NCI-H345 treated with DMSO at 0.1 percent for 48 hours (cell line): Measurements from ENCODE around the gene MVD.
"Not testable (repeated sequence)": the region's sequence is repeated elsewhere in the genome, so short reads cannot be mapped to it uniquely, and the experiment has no call there.

Experiments
- DNase-seq: peaks from one replicate; lab custom pipeline; 2025; ENCODE audit not compliant: unreplicated experiment; lab: John Stamatoyannopoulos, UW

Gene MVD

GRCh38 chr16:88681709-88682451 is 19.0 kb upstream of the MVD start:
- no peak for DNase-seq

- DNase-seq = no peak
These were observed 18.3 kb upstream of the MVD start for GRCh38 chr16:88681084-88681680.

DNA sequence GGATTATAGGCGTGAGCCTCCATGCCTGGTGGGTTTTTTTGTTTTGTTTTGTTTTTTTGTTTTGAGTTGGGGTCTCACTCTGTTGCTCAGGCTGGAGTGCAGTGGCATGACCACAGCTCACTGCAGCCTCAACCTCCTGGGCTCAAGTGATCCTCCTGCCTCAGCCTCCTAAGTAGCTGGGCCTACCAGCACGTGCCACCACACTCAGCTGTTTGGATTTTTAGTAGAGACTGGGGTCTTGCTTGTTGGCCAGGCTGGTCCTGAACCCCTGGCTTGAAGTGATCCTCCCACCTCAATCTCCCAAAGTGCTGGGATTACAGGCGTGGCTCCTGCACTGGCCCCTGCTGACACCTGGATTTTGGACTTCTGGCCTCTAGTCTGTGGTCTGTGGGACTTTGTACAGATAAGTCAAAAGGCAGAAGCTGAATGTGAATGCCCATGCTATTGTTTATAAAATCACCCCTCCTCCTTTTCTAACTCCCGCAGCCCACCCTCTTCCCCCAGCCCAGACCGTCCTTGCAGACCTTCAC is 17.7 kb upstream of the MVD start:
- no peak for DNase-seq

GRCh38 chr16:88678224-88678979 is 15.5 kb upstream of the MVD start:
- no peak for DNase-seq

DNA sequence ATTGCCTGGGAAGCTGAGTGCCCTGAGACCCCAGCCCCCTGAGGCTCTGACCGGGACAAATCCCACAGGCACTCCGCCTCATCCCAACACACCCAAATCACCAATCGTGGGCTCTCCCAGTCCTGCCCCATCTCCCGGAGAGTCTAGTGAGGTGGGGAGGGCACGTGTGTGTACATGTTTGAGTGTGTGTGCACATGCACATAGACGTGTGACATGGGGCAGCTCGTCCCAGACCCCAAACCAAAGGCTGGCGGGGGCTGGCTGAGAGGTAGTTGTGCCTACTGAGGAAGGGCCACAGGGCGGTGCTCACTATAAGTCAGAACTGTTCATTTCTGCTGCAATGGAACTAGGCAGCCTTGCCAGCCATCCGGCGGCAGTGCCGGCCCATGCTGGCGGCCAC is 14.8 kb upstream of the MVD start:
- DNase-seq = no peak

- DNase-seq = no peak
These were observed 13.8 kb upstream of the MVD start for GRCh38 chr16:88676502-88677242.

DNA sequence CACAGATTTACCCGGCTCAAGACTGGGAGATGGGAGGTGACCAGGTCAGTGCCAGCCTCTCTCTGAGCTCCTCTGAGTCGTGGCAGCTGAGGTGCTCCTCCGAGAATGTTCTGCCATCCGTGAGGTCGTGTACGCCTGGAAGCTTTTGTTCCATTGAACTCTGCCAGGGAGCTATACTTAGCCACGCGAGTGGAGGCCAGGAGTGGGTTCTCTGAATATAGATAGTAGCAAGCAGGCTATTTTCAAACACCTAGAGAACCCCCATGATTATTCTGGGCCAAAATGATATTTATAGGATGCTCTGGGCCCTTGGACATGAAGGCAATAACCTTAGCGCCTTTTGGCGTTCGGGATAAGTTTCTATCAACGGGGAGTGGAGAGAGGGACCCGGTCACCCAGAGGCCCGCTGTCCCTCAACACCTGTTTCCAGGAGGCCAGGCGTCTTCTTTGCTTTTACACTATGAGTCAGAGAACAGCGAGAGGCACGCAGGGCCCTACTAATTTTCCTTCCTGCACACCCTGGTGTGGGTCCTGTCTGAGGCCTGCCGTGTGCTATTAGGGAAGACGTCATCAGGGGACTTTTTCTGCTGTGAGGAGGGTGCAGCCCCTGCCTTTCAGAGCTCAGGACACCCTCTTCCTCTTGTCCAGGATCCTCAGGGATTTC is 11.0 kb upstream of the MVD start:
- no peak for DNase-seq

- no peak for DNase-seq
These were observed 9.9 kb upstream of the MVD start for GRCh38 chr16:88672776-88673175.

DNA sequence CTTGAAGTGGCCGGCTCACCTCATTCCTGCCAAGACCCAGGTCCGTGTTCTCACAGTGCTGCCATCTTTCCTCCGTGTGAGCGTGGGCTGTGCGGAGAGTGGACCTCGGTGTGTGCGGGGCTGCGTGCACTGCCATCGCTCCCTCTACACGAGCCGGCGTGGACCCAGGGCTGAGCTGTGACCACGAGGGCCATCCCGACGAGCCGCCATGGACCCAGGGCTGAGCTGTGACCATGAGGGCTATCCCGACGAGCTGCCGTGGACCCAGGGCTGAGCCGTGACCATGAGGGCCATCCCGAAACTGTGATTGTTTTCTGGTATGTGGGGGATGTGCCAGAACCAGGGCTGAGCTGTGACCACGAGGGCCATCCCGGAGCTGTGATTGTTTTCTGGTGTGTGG is 8.9 kb upstream of the MVD start:
- DNase-seq = no peak

- DNase-seq = no peak
These were observed 7.1 kb upstream of the MVD start for GRCh38 chr16:88669980-88670379.

DNA sequence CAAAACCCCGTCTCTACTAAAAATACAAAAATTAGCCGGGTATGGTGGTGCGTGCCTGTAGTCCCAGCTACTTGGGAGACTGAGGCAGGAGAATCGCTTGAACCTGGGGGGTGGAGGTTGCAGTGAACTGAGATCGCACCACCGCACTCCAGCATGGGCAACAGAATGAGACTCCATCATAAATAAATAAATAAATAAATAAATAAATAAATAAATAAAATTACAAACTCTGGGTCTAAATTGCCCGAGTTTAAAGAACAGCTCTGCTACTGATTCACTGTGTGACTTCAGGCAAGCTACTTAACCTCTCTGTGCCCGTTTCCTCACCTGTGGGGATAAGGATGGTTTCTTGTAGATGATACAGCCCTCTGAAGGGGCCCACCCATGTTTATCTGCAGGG is 6.6 kb upstream of the MVD start:
- DNase-seq = not testable (repeated sequence)

- no peak for DNase-seq
These were observed 4.6 kb upstream of the MVD start for GRCh38 chr16:88667461-88667860.

DNA sequence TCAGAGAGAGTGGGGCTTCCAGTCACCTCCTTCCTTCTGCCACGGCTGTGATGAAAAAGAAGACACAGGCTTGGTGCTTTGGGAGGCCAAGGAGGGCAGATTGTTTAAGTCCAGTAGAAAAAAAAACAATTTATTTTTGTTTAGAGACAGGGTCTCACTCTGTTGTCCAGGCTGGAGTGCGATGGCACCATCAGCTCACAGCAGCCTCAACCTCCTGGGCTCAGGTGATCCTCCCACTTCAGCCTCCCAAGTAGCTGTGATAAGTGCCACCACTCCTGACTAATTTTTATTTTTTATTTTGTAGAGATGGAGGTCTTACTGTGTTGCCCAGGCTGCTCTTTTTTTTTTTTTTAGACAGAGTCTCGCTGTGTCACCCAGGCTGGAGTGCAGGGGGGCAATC is 2.7 kb upstream of the MVD start:
- DNase-seq = no peak

- DNase-seq = no peak
These were observed 2.3 kb upstream of the MVD start for GRCh38 chr16:88665148-88665547.

GRCh38 chr16:88662222-88662842 is 559 bp downstream of the MVD start:
- no peak for DNase-seq

- no peak for DNase-seq
These were observed 1.4 kb downstream of the MVD start for GRCh38 chr16:88661468-88661867.

DNA sequence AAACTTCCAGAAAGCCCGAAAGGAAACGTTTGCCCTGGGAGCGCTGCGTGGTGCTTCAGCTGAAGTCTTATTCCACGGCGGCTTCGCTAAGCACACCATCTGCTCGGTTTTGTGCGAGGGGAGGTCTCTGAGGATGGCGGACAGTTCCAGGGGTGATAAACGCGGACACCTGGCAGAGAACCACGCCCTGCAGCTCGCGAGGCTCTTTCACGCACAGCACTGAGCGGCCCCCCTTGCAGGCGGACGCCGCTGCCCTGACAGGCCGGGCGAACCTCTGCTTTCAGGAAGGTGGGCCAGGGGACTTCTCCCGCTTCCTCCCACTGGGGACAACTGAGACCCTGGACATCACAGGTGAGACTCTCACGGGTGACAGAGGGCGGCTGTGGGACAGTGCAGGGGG is 3.7 kb downstream of the MVD start:
- DNase-seq = no peak

- DNase-seq = no peak
These were observed 4.2 kb downstream of the MVD start for GRCh38 chr16:88658714-88659113.

GRCh38 chr16:88657371-88657770 is 5.5 kb downstream of the MVD start:
- DNase-seq = no peak

DNA sequence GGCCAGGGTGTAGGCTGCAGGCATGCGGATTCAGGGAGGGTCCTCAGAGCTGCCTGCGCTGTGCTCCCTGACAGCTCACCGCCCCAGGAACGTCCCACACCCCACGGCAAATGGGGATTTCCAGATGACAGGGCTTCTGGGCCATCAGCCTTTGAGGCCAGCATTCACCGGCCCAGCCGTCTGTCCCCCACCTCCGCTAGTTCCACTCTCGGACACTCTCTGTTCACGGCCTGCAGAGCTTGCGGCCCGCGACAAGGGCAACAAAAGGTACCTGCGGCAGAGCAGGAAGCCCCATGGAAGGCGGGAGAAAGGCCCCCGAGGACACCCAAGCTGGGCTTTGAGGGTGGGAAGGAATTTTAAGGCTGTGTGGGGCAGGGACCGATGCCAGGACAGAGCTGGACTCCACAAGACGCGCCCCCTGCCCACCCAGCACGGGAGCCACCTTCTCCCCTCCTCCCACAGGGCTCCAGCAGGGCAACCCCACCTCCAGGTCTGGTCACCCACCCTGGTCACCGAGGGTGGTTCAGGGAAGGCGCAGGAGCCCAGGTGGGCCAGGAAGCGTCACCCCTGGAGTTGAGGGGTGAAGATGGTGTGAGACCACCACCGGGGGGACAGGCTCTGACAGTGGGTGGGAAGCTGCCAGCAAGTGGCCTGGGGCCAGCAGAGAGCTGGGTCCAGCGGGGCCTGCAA is 6.5 kb downstream of the MVD start:
- no peak for DNase-seq
